AG09309 (cell line): ENCODE results near the gene PARD3B.

ENCODE experiments used
- DNase-seq: peaks from one replicate; pipeline ENCODE4 v3.0.0-alpha.2; 2010; ENCODE audit warnings: low read depth
- H3K4me3 ChIP-seq: 2 replicates; pipeline ENCODE4 v1.5.1; 2011; ENCODE audit warnings: mild to moderate bottlenecking, low read depth, low read length, moderate library complexity; ENCODE audit not compliant: control insufficient read depth
- TF ChIP-seq, protein P1 (sequence below): IDR thresholded peaks from 2 replicates; pipeline ENCODE4 v1.5.1; 2011; ENCODE audit warnings: mild to moderate bottlenecking, low read depth, low read length, inconsistent platforms; ENCODE audit not compliant: insufficient read depth, control insufficient read depth; ENCODE audit errors: missing control alignments

Gene PARD3B

GRCh38 chr2:205346649-205347048 lies 801.4 kb downstream of the PARD3B start:
- no peak overlapping the region for H3K4me3 ChIP-seq
- no peak for DNase-seq
- TF ChIP-seq, protein P1, sequence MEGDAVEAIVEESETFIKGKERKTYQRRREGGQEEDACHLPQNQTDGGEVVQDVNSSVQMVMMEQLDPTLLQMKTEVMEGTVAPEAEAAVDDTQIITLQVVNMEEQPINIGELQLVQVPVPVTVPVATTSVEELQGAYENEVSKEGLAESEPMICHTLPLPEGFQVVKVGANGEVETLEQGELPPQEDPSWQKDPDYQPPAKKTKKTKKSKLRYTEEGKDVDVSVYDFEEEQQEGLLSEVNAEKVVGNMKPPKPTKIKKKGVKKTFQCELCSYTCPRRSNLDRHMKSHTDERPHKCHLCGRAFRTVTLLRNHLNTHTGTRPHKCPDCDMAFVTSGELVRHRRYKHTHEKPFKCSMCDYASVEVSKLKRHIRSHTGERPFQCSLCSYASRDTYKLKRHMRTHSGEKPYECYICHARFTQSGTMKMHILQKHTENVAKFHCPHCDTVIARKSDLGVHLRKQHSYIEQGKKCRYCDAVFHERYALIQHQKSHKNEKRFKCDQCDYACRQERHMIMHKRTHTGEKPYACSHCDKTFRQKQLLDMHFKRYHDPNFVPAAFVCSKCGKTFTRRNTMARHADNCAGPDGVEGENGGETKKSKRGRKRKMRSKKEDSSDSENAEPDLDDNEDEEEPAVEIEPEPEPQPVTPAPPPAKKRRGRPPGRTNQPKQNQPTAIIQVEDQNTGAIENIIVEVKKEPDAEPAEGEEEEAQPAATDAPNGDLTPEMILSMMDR, result no peak

DNA sequence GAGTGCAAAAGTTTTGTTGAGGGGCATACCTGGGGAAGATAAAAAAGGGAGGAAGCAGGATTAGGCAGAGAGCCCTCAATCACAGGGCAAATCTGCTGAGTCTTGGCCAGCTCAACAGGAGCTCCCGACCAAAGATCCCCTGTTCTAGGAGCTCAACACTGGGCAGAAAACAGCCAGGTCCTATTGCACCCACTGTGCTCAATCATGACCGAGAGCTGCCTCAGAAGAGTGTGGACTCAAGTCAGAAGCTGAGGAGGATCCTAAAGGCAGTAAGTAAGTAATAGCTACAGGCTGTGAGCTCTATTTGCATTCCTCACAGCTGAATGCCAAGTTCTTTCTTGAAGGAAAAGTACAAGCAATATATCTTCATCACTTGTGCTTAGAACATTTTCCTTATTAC lies 802.6 kb downstream of the PARD3B start:
- no peak for DNase-seq
- TF ChIP-seq, protein P1, result no peak

DNA sequence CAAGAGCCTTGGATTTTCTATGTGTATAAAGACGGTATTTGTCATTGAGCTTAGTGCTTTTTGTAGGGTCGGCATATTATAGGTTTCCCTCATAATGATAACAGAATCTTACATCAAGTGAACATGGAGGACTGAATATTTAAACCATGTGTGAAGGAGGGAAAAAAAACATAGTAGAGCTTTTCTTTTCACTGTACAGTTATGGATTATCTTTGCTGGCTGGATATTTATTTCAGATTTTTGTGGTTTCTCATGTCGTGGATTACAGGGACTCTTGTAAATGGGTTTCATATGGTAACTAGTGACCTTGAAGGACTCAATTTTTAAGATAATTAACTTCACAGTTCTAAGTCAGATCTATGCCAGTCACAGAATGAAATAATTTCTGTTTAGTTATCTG lies 806.8 kb downstream of the PARD3B start:
- TF ChIP-seq, protein P1, result no peak
- no peak for DNase-seq
- H3K4me3 ChIP-seq, result no peak overlapping the region

More for the DNA sequence above, 802.6 kb downstream of the PARD3B start:
- H3K4me3 ChIP-seq, result no peak overlapping the region

GRCh38 chr2:205352593-205352992 lies 807.3 kb downstream of the PARD3B start:
- no peak overlapping the region for H3K4me3 ChIP-seq
- TF ChIP-seq, protein P1, result no peak

DNA sequence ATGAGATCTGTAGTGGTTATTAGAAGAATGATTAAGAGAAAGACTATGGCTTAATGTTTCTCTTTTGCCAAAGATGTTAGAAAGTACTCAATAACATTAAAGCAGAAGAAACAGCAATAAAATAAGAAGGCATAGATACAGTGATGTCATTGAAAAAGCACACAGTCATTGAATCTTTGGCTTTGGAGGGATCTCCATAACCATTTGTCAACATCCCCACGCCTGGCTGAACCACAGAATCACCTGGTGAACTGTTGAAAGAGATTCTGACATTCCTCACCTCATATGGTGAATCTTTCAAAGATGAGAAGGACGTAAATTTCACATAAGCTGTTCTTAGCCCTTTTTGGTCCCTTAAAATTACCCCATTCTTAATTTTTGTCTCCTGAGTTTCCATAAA lies 812.5 kb downstream of the PARD3B start:
- TF ChIP-seq, protein P1, result no peak
- no peak for DNase-seq
- no peak overlapping the region for H3K4me3 ChIP-seq

More at GRCh38 chr2:205352593-205352992, 807.3 kb downstream of the PARD3B start:
- DNase-seq, result peak; percentile 41

DNA sequence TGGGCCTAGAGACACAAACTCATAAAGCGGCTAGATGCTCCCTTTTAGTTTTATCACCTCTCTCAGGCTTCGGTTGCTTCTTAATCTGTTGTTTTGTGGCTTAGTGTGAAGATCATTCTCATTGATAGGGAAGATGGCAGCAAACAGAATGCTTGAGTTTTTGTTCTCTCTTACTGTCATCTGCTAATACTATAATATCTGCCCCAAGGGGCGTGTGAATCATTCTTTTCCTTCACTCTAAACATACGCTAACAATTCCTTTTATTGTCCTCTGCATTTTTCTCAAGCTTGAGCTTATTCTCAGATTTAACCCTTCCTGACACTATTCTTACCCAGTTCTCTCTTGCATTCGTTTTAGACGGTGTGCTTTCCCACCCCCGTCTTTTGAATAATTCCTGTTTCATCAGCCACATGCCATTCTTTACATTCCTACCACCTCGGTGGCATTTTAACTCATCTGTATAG lies 813.1 kb downstream of the PARD3B start:
- H3K4me3 ChIP-seq, result no peak overlapping the region
- peak; percentile 21 for DNase-seq
- TF ChIP-seq, protein P1, result no peak

GRCh38 chr2:205361272-205361671 lies 816.0 kb downstream of the PARD3B start:
- TF ChIP-seq, protein P1, result no peak
- H3K4me3 ChIP-seq, result no peak overlapping the region
- DNase-seq, result no peak
